Effector memory CD8-positive, alpha-beta T cell (primary cell): Measurements from ENCODE around the gene CCND3.
A peak's percentile ranks its signal among the peaks of the same experiment; 100 is the strongest.

Source experiments
- ATAC-seq: fragments of 150-1000 bp; cut with Tn5 transposase; replicated peaks from 2 replicates; pipeline ENCODE4 v1.10.0; 2021; ENCODE audit warnings: mild to moderate bottlenecking, moderate library complexity
- DNase-seq, 3 experiments: peaks; one replicate each; pipeline ENCODE4 v3.0.0; 2021
- H3K27ac Mint-ChIP-seq, 2 donors: one replicate each; pipeline ENCODE4 v1.8.0; 2022; ENCODE audit warnings: mild to moderate bottlenecking in 2 of 2, mixed read lengths in 2 of 2, moderate library complexity in 2 of 2
- H3K27me3 Mint-ChIP-seq, 2 donors: one replicate each; pipeline ENCODE4 v1.8.0; 2022; ENCODE audit warnings: mixed read lengths in 2 of 2
- H3K36me3 Mint-ChIP-seq: one replicate; pipeline ENCODE4 v1.8.0; 2022; ENCODE audit warnings: mild to moderate bottlenecking, moderate library complexity, mixed read lengths; ENCODE audit not compliant: insufficient read depth
- H3K4me1 Mint-ChIP-seq, 2 donors: one replicate each; pipeline ENCODE4 v1.8.0; 2022; ENCODE audit warnings: low read depth in 2 of 2, mixed read lengths in 2 of 2
- H3K4me3 Mint-ChIP-seq, 2 donors: one replicate each; pipeline ENCODE4 v1.8.0; 2022; ENCODE audit warnings: mild to moderate bottlenecking in 2 of 2, mixed read lengths in 2 of 2, moderate library complexity in 2 of 2
- H3K9me3 Mint-ChIP-seq, 2 donors: one replicate each; pipeline ENCODE4 v1.8.0; 2022; ENCODE audit warnings: mixed read lengths in 2 of 2
- total RNA-seq, 9 experiments: gene quantifications; one replicate each; lab custom pipeline; 2026; lab: John Stamatoyannopoulos, UW

The CCND3 gene
- total RNA-seq, result 88.3 to 216 (median 156) reads per million in 9 experiments

DNA sequence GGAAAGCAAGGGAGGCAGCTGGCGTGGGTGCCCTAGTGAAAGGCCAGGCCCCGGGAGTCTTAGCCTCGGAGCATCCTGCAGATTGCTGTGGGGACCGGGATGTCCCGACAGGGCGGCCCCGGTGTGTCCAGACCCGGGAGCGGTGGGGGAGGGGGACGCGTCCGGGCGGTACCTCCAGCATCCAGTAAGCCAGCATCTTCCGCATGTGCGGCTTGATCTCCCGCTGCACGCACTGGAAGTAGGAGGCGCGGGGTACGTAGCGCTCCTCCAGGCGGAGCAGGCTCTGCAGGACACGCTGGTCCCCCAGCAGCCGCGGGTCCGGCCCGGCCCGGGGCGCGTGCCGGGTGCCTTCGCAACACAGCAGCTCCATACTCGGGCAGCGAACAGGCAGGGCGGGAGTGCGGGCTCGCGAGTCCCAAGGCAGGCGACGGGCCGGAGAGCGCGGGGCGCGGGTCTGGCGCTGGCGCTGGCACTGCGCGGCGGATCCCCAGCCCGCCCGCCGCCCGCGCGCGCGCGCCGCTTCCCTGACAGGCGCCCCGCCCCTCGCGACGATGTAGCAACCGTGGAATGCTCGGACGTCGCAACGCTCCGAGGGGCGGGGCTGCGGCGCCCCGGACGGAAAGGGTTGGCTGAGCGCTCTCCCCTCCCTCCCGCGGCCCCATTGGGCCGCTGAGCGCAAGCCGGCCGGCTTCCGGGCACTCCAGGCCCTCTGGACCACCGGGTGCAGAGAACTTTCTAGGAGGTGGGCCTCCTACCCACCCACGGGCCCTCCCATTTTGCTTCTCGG, at the start of gene CCND3:
CCND3 (minus strand) TSS at position 529 of the 787 bp plus-strand sequence; CDS start at position 370, 159 bp downstream.
- peak; percentile 77 for ATAC-seq
- H3K4me1 Mint-ChIP-seq, result peaks cover 45 to 60% of the 10 kb centered on the region in 2 donors
- peaks cover 58% of the 10 kb centered on the region for H3K36me3 Mint-ChIP-seq
- H3K27me3 Mint-ChIP-seq, result no peaks in the 10 kb centered on the region
- no peaks in the 10 kb centered on the region for H3K9me3 Mint-ChIP-seq
- H3K27ac Mint-ChIP-seq, result peak within 1 kb of the TSS; percentile 95
- H3K4me3 Mint-ChIP-seq, result peak within 1 kb of the TSS; percentile 96 to 97
- peak; percentile 71 to 80 (median 79) for DNase-seq

GRCh38 chr6:41986339-41986738, 44.7 kb upstream of the CCND3 start:
- Mint-ChIP-seq H3K27me3 (no peaks in the 10 kb centered on the region), H3K27ac (no peak overlapping the region)

DNA sequence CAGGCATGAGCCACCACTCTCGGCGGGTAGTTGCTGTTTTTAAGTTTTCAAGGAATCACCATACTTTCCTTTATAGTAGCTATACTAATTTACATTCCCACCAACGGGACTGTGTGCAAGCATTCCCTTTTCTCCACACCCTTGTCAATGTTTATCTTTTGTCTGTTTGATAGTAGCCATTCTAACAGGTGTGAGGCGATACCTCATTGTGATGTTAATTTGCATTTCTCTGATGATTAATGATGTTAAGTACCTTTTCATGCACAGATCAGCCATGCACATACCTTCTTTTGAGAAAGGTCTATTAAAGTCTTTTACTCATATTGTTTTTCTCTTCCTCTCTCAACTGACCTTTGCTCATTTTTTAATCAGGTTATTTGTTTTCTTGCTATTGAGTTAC, 43.0 kb upstream of the CCND3 start:
- H3K9me3 Mint-ChIP-seq, result no peaks in the 10 kb centered on the region
- peaks cover 36 to 62% of the 10 kb centered on the region in 2 donors for H3K4me1 Mint-ChIP-seq
- H3K27ac Mint-ChIP-seq, result peak overlapping the region in 1 of 2 donors; percentile 28
- ATAC-seq, result no peak
- H3K36me3 Mint-ChIP-seq, result peaks cover 23% of the 10 kb centered on the region
- no peak overlapping the region for H3K4me3 Mint-ChIP-seq
- DNase-seq, result no peak
- no peaks in the 10 kb centered on the region for H3K27me3 Mint-ChIP-seq

More at GRCh38 chr6:41986339-41986738, 44.7 kb upstream of the CCND3 start:
- H3K9me3 Mint-ChIP-seq, result no peaks in the 10 kb centered on the region
- H3K4me1 Mint-ChIP-seq, result peaks cover 30 to 58% of the 10 kb centered on the region in 2 donors
- ATAC-seq, result no peak
- DNase-seq, result no peak
- peaks cover 28% of the 10 kb centered on the region for H3K36me3 Mint-ChIP-seq
- H3K4me3 Mint-ChIP-seq, result no peak overlapping the region

GRCh38 chr6:41976794-41977484, 35.3 kb upstream of the CCND3 start:
- Mint-ChIP-seq H3K4me1 (peaks cover 52 to 53% of the 10 kb centered on the region in 2 donors), H3K36me3 (peaks cover 53% of the 10 kb centered on the region), H3K4me3 (peak overlapping the region in 1 of 2 donors; percentile 3), H3K27me3 (no peaks in the 10 kb centered on the region), H3K27ac (peak overlapping the region; percentile 67 to 84), H3K9me3 (no peaks in the 10 kb centered on the region)
- DNase-seq (no peak), ATAC-seq (no peak)

GRCh38 chr6:41975276-41975675, 33.7 kb upstream of the CCND3 start:
- H3K4me3 Mint-ChIP-seq, result peak overlapping the region; percentile 20 to 60
- H3K4me1 Mint-ChIP-seq, result peaks cover 56 to 58% of the 10 kb centered on the region in 2 donors
- no peak for DNase-seq
- H3K9me3 Mint-ChIP-seq, result no peaks in the 10 kb centered on the region
- H3K36me3 Mint-ChIP-seq, result peaks cover 55% of the 10 kb centered on the region
- peak overlapping the region; percentile 68 to 84 for H3K27ac Mint-ChIP-seq
- H3K27me3 Mint-ChIP-seq, result no peaks in the 10 kb centered on the region
- ATAC-seq, result no peak

- ATAC-seq (no peak), DNase-seq (no peak)
- H3K4me1 Mint-ChIP-seq, result peaks cover 53% of the 10 kb centered on the region in 2 donors
- peak overlapping the region in 1 of 2 donors; percentile 20 for H3K4me3 Mint-ChIP-seq
- H3K9me3 Mint-ChIP-seq, result no peaks in the 10 kb centered on the region
- H3K27me3 Mint-ChIP-seq, result no peaks in the 10 kb centered on the region
- H3K36me3 Mint-ChIP-seq, result peaks cover 49% of the 10 kb centered on the region
- H3K27ac Mint-ChIP-seq, result peak overlapping the region in 1 of 2 donors; percentile 84
These were observed 32.7 kb upstream of the CCND3 start for GRCh38 chr6:41974281-41974825.

- H3K4me3 Mint-ChIP-seq, result peak overlapping the region in 1 of 2 donors; percentile 7
- H3K27me3 Mint-ChIP-seq, result no peaks in the 10 kb centered on the region
- ATAC-seq (no peak), DNase-seq (no peak)
- H3K36me3 Mint-ChIP-seq, result peaks cover 37% of the 10 kb centered on the region
- H3K4me1 Mint-ChIP-seq, result peaks cover 50 to 53% of the 10 kb centered on the region in 2 donors
- peak overlapping the region in 1 of 2 donors; percentile 52 for H3K27ac Mint-ChIP-seq
- no peaks in the 10 kb centered on the region for H3K9me3 Mint-ChIP-seq
These were observed 31.2 kb upstream of the CCND3 start for GRCh38 chr6:41972826-41973225.

DNA sequence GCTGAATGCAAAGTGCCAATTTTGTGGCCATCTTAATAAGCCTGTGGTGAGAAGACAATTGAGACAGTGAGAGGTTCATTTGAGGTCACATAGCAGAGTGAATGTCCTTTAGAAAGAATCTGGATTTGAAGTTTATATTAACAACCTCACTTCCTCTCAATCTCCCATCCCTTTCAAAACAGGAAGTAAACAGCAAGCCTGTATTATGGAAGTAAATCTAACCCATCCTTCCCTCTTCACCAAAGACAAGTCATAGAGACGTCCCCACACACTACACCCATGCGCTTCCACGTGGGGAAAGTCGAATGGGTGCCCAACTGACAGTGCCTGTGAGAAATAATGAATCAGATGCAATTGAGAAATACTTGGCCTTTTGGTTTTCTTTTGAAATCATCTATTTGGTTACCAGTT, 28.8 kb upstream of the CCND3 start:
- Mint-ChIP-seq H3K36me3 (peaks cover 17% of the 10 kb centered on the region), H3K27ac (peak overlapping the region; percentile 81 to 94), H3K4me3 (peak overlapping the region; percentile 42 to 70), H3K4me1 (peaks cover 40 to 50% of the 10 kb centered on the region in 2 donors), H3K27me3 (no peaks in the 10 kb centered on the region), H3K9me3 (no peaks in the 10 kb centered on the region)
- DNase-seq (no peak), ATAC-seq (peak; percentile 75)

DNA sequence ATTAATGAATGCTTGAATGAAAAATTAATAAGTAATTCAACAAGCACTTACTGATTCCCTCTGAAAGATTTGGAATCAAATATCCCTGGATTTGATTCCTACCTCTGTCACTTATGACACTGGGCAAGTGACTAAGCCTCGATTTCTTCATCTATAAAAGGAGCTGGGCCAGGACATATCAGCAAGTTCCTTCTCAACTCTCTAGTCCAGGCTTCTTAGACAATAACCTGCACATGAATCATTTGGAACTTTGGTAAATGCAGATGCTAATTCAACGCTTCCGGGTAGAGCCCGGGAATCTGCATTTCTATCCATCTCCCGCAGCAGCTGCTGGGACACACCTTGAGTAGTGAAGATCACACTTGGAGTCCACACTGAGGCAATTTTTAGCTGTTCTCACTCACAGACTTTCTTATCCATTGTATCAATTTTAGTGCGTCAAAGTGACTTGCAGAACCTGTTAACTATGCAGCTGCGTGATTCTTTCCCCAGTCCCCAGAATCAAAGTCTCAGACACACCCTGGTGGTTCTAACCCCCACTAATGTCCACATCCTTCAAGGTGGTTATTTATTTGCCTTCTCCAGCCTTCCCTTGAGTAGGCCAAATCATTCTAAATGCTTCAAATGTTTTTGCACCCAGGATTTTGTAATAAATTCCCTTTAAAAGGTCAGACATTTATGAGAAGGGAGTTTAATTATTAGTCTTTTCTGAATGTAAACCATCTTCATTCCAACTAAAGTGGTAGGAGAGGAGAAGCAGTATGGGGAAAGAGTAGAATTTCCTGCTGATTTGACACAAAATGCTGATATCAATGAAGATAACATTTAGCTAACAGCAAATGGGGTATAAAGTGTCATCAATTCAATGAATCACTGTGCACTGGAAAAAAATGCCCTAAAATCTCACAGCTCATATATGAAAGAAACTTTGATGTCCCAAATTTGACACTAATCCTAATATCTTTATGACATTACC, 26.0 kb upstream of the CCND3 start:
- ATAC-seq (no peak), DNase-seq (no peak)
- H3K27me3 Mint-ChIP-seq, result no peaks in the 10 kb centered on the region
- H3K9me3 Mint-ChIP-seq, result no peaks in the 10 kb centered on the region
- H3K27ac Mint-ChIP-seq, result peak overlapping the region; percentile 39 to 73
- peak overlapping the region in 1 of 2 donors; percentile 18 for H3K4me3 Mint-ChIP-seq
- H3K36me3 Mint-ChIP-seq, result peaks cover 9% of the 10 kb centered on the region
- peaks cover 42 to 64% of the 10 kb centered on the region in 2 donors for H3K4me1 Mint-ChIP-seq

DNA sequence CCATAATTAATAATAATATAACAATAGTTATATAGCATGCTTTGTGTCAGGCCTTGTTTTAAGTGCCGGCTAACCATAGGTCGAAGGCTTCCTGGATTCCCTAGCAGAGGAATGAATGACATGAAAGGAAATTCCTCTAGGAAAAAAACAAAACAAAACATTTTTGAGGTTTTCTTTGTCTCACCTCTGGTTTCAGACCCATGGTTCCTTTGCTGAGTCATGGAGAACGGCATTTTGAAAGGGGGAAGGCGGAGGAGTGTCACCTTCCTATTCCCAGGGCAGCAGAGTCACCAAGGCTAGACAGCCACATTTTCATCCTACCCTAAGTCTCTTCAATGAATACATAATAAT, 25.3 kb upstream of the CCND3 start:
- Mint-ChIP-seq H3K27ac (peak overlapping the region in 1 of 2 donors; percentile 73), H3K9me3 (no peaks in the 10 kb centered on the region), H3K4me1 (peaks cover 41 to 64% of the 10 kb centered on the region in 2 donors), H3K36me3 (peaks cover 9% of the 10 kb centered on the region), H3K27me3 (no peaks in the 10 kb centered on the region), H3K4me3 (no peak overlapping the region)
- DNase-seq, result no peak
- ATAC-seq, result no peak

DNA sequence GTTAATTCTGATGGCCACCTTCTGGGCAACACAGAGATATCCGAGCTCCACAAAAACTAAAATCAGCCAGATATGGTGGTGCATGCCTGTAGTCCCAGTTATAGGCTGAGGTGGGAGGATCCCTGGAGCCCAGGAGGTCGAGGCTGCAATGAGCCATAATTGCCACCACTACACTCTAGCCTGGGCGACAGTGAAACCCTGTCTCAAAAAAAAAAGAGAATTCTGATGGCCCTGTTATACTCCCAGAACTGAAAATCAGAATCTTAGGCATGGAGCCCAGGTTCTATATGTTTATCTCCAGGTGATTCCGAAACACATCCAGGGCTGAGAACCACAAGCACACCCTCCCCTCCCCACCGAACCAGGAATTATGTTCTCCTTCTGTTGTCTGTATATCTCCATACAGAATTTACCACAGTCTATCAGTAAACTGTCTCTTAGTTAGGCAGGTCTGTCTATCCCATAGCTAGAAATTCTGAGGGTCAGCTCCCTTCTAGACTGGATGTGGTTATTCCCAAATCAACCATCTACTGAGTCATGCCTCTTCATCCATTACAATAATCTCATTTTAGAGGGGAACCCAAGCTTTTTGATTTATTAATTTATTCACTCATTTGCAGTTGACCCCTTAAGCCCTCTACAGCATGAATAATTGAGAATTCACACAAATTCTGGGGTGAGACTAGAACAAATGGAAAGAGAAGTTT, 24.8 kb upstream of the CCND3 start:
- Mint-ChIP-seq H3K27me3 (no peaks in the 10 kb centered on the region), H3K27ac (peak overlapping the region in 1 of 2 donors; percentile 73), H3K4me1 (peaks cover 46 to 70% of the 10 kb centered on the region in 2 donors), H3K4me3 (no peak overlapping the region), H3K9me3 (no peaks in the 10 kb centered on the region), H3K36me3 (peaks cover 6% of the 10 kb centered on the region)
- DNase-seq (no peak), ATAC-seq (no peak)
